GM19455 (cell line): Measurements from ENCODE around the gene YAF2.
"Not testable (repeated sequence)": the region's sequence is repeated elsewhere in the genome, so short reads cannot be mapped to it uniquely, and the experiment has no call there.

Source experiments
- ATAC-seq: cut with Tn5 transposase; IDR thresholded peaks from one replicate; pipeline ENCODE4 v1.9.1; 2021; ENCODE audit not compliant: unreplicated experiment

The YAF2 gene

GRCh38 chr12:42199007-42199406 lies 39.0 kb downstream of the YAF2 start:
- ATAC-seq, result no peak

DNA sequence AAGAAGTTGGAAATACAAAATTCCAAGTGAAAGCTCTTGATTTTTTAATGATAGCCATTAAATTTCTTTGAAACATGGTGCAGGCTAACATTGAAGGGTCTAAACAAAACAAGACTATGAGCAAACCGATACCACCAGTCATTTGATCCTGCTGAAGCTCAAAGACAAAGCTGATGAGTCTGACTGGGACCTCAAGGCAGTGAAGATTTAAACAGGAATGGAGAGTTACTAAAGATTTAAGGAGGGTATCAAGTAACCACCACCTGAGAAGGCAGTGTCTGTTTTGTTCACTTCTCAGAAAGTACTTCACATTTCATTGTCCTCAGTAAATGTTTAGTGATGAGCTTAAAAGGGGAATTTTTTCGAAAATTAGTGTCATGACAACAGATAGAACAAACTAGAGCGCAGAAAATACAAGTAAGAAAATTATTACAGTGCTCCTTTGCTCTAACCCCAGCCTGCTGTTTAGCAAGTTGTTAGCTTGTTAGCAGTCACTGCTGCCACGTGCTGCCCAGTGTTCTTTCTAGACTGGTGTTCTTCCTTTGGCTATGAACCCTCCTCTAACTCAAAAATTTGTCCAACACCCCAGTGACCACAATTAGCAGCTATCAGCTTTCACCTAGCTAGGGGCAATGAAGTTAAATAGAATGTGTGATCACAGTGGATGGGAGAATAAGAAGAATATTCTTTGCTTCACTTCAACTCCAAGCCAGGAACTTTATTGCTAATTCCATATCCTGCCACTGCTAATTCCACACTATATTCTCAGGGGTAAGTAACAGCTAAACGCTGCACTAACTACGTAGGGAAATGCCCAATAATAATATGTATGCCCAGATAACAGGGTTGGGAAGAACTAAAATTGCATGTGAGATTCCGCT lies 41.1 kb downstream of the YAF2 start:
- ATAC-seq, result no peak

DNA sequence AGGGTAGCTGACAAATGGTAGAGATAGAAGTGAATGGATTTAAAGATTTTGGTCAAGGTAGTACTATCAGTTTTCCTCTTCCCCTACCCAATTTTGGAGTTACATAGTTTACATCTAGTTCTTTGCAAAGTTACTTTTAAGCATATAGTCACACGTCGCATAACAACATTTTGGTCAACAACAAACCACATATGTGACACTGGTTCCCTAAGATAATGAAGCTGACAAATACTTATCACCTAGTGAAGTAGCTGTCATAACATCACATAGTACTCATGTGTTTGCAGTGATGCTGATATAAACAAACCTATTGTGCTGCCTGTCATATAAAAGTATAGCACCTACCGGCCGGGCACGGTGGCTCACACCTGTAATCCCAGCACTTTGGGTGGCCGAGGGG lies 45.4 kb downstream of the YAF2 start:
- ATAC-seq, result no peak

DNA sequence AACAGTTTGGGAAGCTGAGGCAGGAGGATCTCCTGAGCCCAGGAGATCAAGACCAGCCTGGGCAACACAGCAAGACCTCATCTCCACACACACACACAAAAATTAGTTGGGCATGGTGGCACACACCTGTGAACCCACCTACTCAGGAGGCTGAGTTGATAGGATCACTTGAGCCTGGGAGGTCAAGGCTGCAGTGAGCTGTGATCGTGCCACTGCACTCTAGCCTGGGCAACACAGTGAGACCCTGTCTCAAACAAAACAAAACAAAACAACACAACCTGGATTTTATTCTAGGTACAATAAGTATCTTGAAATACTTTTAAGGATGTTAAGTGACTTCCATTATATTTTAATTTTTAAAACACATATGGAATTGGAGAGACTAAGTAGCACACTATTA lies 45.8 kb downstream of the YAF2 start:
- no peak for ATAC-seq

DNA sequence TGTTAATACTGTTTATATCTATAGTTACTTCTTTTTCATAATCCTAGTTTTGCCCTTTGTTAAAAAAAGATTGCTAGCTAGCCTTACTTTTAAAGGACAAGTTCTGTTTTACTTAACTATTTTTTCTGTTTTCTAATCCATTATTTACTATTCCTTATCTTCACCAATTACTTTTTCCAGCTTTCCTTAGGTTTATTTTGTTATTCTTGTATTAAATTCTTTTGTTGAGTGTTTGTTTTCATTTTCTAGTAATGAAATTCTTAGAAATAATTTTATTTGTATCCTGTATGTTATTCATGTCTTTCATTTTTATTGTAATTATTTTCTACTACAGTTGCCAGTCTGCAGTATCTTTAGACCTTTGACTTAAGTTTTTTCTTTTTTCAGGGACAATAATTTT lies 47.7 kb downstream of the YAF2 start:
- ATAC-seq, result no peak

GRCh38 chr12:42188275-42188674 lies 49.8 kb downstream of the YAF2 start:
- not testable (repeated sequence) for ATAC-seq

GRCh38 chr12:42187799-42188198 lies 50.2 kb downstream of the YAF2 start:
- ATAC-seq, result no peak

- ATAC-seq, result no peak
Observed at GRCh38 chr12:42186793-42187192, 51.3 kb downstream of the YAF2 start.

- ATAC-seq, result no peak
Observed at GRCh38 chr12:42182394-42182793, 55.7 kb downstream of the YAF2 start.

GRCh38 chr12:42180990-42181596 lies 57.0 kb downstream of the YAF2 start:
- no peak for ATAC-seq

DNA sequence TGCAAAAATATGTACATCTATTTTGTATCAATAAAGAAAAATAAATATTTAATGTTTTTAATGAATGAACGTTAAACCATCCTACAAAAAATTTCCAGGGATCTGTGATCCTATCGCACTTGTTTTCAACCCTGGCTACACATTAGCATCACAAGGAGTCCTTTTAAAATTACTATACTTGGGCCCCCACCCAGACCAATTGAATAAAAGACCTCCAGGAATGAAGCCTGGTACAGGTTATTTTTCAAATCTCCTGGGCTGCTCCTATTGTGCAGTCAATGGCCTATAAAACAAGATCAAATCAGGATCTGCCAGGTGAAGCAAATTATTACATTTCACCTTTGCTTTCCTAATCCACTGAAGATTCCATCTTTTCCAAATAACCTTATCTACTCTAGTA lies 59.9 kb downstream of the YAF2 start:
- no peak for ATAC-seq

- ATAC-seq, result no peak
Observed at GRCh38 chr12:42174978-42175377, 63.1 kb downstream of the YAF2 start.

DNA sequence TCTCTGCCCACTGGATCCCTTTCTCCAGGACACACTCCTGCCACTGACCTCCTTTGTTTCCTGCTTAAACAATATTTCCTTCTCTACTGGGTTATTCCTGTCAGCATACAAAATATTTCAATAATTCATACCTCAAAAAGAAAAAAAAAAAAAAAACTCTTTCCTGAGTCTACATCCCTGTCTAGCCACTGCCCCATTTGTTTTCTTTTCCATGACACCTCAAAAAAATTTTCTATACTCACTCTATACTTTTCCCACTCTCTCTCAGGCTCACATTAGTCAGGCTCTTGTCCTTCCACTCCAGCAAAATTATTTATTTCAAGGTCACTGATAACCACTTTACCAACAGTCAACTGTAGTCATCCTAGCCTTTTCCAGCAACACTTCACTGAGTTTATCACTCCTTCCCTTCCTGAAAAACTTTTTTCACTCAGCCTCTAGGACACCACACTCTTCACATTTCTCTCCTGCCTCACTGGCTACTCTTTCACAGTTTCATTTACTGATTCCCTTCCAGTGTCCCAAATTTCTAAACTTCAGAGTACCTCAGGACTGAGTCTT lies 64.0 kb downstream of the YAF2 start:
- ATAC-seq, result no peak

DNA sequence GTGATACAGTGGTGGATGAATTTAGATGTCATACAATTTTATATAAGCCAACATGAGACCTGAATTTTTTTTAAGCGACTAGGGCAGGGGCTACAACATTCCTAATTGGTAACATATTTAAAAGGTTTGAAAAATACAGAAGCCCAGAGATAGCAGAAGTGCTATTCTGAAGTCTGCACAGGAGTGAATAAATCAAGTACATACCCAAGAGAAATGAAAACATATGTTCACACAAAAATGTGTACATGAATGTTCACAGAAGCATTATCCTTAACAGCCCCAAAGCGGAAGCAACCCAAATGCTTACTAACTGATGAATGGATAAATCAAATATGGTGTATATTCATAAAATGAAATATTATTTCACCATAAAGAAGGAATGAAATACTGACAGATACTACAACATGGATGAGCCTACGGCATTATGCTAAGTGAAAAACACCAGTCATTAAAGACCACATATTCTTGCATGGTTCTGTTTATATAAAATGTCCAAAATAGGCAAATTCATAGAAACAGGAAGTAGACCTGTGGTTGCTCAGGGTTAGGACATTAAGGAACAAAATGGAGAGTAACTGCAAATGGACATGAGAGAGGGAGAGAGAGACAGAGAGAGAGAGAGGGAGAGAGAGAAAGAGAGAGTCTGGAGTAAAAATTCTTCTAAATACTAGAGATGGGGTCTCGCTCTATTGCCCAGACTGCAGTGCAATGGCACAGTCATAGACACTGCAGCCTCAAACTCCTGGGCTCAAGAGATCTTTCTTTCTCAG lies 65.4 kb downstream of the YAF2 start:
- no peak for ATAC-seq

- no peak for ATAC-seq
Observed at GRCh38 chr12:42167711-42168110, 70.3 kb downstream of the YAF2 start.

DNA sequence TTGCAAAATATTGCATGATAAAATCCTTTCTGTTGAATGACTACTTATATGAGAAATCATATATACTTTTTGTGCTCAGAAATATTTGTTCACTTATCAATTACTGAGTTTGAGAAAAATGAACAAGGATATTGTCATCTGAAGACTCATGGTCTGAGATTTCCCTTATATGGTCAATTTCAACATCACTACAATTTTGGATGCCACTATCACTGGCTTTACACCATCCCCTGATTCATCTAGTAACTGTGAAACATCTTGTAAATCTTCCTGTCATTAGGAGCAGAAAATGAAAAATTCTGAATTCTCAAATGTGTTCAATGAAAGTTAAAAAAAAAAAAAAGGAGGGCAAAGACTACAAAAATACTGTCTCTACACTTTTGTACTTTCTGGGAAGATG lies 71.5 kb downstream of the YAF2 start:
- ATAC-seq, result no peak

- no peak for ATAC-seq
Observed at GRCh38 chr12:42163913-42164312, 74.1 kb downstream of the YAF2 start.

- no peak for ATAC-seq
Observed at GRCh38 chr12:42162965-42163364, 75.1 kb downstream of the YAF2 start.

- no peak for ATAC-seq
Observed at GRCh38 chr12:42162193-42162592, 75.9 kb downstream of the YAF2 start.

- no peak for ATAC-seq
Observed at GRCh38 chr12:42161529-42161928, 76.5 kb downstream of the YAF2 start.

DNA sequence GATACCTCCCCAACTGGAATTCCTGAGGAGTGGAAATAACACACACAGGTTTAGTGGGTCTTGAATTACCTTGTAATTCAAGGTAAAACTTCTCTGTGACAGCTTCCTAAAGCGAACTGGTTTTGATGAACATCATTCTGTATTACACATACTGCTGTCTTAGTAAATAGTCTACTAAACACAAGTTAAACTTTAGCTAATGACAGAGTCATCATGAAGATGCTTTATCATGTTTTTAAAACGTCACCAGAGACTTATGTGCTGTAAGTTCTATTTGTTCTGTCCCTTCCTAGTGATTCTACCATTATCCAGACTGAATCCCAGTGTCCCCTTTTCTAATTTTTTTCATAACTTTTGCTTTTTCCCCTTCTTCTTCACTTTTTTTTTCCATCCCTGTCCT lies 81.8 kb downstream of the YAF2 start:
- ATAC-seq, result no peak
